ENCODE data around the gene TAOK1.

Gene TAOK1

DNA sequence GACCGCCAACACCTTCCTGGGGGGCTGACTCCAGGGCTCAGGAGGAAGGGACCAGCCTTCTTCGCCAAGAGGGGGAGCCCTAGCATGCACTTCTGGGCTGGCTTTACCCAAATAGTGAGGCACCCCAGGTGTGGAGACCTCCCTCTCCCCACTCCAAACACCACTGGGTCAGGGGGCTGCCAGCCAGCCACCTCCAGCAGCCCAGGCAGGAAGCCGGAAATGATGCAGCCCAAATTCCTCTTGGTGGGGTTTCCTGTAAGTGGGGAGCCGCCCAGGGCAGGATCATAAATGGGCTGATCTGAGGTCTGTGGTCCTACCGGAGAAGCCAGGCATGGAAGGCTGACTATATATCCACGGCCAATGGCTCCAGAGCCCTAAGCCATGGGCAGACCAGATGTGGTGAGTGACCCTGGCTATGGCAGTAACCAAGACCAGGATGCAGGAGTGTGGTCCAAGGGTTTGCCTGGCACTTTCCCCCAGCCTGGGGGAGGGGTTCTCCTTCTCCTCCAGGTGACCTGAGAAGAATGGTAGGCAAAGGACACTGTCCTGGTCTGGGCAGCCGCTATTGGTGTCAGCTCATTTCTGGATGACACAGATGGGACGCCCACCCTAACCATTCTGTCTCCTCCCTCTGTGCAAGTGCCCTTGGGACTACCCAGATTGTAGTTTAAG is 195.1 kb downstream of the TAOK1 start:
- in situ Hi-C loops (cut with HindIII; ENCODE audit: low pct_ligation_motif_present, low pct_unique_long_range_greater_than_20kb, low sequenced_read_pairs) = no loop called here
- no peak for DNase-seq

DNA sequence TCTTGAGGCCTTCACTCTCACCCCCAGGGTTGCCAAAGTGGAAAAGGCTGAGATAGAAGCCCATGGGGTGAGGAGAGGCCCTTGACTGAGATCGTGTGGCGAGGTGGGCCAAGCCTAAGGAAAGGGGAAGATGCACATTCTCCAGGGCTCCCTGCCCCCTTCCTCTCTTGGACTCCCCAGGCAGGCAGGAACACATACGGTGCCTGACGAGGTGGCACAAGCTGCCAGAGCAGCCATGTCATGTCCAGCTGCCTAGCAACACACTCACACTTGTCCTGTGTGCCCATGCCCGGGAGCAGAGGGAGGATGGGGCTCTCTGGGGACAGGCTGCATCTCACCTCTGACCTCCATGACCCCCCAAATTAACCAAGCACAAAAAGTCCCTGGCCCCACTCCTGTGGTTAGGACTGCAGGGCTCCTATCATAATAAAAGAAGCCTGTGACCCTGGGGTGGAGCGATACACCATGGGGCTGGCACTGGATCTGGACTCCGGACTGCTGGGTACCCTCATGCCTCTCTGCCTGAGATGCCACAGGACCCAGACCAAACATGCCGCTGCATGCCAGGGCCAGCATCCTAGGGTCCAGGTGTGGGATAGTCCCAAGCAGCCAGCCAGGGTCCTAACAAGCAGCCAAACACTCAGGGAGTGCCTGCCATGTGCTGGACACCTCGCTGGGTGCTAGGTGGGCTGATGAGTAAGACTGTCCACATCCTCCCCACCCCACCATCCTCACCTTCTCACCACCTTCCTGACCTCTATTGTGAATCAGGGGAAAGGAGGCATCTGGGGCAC is 196.7 kb downstream of the TAOK1 start:
- no peak for DNase-seq
- in situ Hi-C loops (cut with HindIII; ENCODE audit: low pct_ligation_motif_present, low pct_unique_long_range_greater_than_20kb, low sequenced_read_pairs) = no loop called here

DNA sequence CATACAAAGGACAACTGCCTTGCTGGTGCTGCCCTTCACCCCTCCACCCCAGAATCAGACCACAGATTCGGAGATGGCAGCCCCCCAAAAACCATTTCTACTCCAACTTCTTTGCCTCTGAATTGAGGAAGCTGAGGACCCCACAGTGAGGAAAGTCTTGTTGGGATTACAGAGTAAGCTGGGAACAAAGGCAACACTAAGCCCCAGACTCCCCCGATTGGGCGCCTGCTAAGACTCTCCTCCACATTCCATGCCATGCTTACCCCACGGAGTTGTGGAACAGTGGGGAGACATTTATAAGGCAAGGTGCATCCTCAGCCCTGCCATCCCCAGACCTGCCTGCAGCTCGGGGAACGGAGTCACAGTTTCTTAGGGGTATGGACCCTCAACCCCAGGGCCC is 197.4 kb downstream of the TAOK1 start:
- DNase-seq = no peak
- in situ Hi-C loops (cut with HindIII; ENCODE audit: low pct_ligation_motif_present, low pct_unique_long_range_greater_than_20kb, low sequenced_read_pairs) = no loop called here

DNA sequence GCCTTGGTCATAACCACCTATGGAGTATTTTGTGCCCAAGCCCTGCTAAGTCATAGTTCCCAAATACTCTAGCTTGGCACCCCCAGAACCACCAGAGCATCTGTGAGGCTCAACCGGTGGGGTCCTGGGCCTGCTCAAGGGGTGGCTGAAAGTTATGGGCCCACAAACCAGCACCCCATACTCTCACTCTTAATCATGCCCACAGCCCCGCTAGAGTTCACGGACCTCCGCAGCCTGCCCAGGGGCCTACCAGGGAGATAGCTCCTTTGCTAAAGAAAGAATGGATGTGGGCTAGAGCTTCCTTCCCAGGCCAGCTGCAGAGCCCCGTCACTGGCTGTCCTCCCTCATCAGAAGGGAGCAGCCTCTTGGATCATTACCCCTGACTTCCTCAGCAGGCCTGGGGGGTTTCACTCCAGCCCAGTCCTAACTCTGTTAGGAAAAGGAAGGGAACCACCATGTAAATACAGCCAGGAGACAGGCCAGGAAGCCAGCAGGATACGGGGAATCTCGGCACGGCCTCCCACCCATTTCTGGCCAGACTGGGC is 197.9 kb downstream of the TAOK1 start:
- DNase-seq = peak; percentile 22
- in situ Hi-C loops (cut with HindIII; ENCODE audit: low pct_ligation_motif_present, low pct_unique_long_range_greater_than_20kb, low sequenced_read_pairs) = no loop called here

DNA sequence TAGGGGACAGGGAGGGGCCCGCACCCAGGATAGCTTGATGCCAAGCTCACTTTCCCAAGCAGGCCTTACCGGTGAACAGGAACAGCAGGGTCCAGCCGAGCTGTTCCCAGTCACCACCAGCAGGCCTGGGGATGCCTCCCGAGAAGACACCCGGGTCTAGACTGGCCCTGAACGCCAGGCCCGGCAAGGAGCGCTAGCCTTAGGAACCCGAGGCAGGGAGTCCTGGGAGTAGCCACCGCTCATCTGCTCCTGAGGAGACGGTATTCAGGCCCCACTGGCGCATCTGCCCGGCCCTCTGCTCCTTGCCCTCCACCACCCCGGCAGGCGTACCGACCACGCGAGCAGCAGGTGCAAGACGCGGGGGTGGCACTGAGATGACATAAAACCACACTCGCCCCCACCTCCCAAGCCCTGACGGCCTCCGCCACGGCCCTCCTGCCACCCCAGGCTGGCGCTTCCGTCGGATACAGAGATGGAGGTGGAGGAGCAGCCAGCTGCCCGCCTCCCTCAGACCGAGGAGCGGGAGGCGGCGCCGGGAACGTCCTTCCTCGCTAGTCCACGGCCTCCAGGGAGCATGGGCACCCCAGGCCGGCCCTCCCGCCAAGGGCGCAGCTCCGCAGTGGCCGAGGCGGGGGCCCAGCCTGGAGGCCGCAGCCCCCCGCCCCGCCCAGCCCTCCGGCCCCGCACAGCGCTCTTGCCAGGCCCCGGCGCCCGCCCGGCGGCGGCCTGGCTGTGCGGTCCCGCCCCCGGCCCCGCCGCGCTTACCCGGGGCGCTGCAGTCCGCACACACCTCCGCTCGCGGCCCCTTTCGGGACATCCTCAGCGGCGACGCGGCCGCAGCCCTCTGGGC is 198.6 kb downstream of the TAOK1 start:
- DNase-seq = peak; percentile 51
- in situ Hi-C loops (cut with HindIII; ENCODE audit: low pct_ligation_motif_present, low pct_unique_long_range_greater_than_20kb, low sequenced_read_pairs) = no loop called here

DNA sequence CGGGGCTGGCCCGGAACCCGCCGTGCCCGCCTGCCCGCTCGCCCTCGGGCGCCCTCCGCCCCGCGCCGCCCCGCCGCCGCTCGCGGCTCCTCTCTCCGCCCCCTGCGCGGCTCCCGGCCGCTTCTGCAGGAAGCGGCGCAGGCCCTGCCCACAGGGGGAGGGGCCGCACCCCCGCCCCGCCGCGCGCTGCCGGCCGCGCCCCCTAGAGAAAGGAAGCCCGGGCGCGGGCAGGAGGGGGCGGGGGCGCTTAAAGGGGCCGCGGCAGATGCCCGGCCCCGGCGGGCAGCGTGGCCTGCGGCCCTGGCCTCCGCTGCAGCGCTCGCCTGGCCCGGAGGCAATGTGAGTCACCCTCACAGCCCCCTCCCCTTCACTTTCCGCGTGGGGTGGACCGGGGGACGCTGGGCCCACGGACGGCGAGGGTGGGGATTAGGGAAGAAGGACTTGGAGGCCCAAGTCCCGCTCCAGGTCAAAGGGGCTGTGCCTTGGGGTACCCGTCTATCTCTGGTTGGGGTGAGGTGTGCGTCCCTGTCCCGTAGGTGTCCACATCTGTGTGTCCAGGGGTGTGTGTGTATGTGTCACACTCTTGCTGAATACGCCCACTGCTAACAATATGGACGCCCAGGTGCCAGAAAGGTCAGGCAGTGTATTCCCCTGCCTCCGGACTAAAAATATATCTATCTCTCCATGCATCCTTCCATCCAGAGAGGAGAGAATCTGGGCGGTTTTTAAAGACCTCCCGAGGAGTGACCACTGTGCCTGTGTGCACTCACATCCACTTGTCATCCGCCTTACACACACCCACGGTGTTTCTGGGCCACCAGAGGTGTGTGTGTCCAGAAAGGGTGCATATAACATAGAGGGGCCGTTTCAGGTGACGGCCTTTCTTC is 199.6 kb downstream of the TAOK1 start, which contains the start of gene GIT1:
Gene GIT1, minus strand, starts transcription at position 125 of the 887 bp plus-strand sequence. CDS start 270 bp downstream, outside the sequence.
- DNase-seq = peak; percentile 92
- in situ Hi-C loops (cut with HindIII; ENCODE audit: low pct_ligation_motif_present, low pct_unique_long_range_greater_than_20kb, low sequenced_read_pairs) = no loop called here

DNA sequence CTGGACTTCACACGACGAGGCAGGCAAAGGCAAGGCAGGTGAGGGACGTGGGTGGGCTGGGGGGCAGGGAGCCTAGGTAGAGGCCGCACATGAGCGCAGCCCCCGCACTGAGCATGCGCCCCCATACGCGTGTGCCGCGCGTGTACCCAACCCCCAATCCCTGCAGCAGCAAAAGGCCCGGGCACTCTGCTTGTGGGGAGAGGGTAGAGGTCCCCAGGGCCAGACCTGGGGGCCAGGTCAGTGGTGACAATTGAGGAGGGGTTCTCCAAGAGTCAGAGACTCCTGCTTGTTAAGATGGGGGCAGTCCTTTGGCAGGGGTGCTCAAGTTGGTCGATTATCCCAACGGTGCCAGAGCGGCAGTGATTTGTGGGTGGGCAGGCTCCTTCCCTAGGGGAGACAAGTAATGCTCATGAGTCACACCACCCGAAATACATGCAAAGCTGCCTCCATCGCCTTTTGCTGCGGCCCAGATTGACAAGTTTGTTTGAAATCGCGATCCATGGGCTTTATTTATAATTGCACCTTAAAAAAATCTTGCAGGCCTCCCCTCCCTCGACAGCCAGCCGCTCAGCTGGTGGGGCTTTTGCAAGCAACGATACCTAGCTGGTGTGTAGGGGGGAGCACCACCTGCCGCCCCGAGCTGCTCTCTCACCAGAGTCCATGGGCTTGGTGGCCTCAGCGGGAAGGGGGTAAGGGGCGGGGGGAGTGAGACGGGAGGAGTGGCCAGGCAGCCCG is 200.4 kb downstream of the TAOK1 start:
- no peak for DNase-seq
- in situ Hi-C loops (cut with HindIII; ENCODE audit: low pct_ligation_motif_present, low pct_unique_long_range_greater_than_20kb, low sequenced_read_pairs) = no loop called here

DNA sequence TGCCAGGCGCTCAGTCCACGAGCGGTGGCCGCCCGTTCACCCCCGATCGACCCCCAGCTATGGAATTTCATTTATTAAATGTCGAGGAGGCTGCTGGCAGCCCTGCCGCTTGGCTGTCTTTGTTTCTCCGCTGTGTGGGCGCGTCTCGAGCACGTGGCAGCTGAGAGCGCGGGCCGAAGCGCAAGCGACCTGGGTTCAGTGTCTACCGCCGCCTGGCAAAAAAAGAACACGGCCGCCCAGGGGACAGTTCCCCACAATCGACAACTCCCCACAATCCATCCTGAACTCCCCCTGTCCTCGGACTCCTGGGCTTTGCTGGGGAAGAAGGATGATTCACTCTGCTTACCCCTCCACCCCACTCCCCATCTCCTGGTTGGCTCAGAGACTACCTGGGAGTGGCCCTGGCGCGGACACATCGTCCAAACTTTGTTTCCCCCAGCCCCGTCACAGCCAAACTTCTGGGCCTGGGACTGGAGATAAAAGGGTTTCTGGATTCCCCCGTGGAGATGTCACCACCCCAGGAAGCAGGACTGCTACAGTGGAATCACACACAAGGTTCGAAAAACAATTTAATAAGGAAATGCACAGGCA is 201.1 kb downstream of the TAOK1 start:
- peak; percentile 22 for DNase-seq
- in situ Hi-C loops (cut with HindIII; ENCODE audit: low pct_ligation_motif_present, low pct_unique_long_range_greater_than_20kb, low sequenced_read_pairs) = no loop called here

DNA sequence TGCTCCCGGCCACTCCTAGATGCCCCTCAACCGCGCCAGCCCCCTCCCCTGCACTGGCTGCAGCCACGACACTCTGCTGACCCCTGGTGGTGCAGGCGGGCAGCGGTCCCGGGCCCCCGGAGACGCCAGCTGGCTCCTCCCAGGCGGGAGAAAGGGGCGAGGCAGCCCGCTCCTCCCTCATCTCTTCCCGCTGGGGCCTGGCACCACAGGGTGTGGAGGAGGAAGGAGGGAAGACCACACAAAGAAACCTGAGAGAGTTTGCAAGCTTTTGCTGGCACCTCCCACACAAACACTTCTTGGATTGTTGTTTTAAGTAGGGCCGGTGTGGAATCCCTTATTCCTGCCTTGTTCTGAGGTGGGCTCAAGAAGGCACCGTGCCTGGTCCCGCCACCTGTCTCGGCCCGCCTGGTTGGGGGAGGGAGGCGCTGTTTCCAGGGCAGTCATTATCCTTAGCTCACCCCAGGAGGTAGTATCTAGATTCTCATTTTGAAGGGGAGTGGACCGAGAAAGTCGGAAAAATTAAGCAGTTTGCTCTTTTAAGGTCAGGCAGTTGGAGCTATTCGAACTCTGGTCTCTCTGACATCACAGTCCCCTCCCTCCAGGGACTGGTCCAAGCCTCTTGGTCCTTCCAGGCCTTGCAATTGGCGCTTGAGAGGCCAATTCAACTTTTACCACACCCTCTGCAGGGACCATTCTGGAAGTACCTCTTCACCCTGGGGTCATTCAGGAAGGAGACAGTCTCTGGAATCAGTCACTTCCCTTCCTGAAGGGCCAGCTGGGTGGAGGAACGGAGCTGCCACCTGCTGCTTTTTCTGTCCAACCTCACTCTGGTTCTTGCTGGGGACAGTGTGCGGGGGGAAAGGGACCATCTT is 201.8 kb downstream of the TAOK1 start:
- DNase-seq = peak; percentile 89
- in situ Hi-C loops (cut with HindIII; ENCODE audit: low pct_ligation_motif_present, low pct_unique_long_range_greater_than_20kb, low sequenced_read_pairs) = no loop called here

DNA sequence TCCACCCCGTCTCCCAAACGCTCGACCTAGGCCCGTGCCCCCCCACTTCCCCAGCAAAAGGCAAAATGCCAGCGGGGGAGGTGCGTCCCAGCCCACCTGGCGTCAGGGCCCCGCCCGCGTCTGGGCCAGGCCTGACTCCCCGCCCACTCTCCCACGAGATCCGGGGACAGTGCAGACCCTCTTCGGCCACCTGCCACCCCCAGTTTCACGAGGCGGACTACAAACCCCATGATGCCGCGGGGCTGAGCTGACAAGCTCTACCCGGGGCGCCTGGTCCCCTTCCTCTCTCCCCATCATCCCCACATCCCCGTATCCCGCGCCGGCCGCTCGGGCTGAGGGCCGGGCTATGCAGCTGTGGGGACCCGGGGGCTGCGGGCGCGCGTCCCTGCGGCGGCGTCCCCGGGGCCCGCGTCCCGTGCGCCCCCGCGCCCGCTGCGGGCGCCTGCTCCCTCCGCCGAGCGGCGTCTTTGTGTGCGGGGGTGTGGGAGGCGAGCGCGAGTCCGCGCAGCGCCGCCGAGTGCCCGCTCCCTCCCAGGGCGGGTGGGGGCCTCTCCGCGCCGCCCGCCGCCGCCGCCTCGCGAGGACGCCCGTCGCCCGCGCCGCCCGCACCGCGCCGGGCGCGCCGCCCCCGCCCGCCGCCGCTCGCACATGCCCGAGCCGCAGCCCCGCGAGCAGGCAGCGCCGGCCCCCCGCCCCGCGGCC is 202.8 kb downstream of the TAOK1 start, which contains the start of gene ANKRD13B:
Gene ANKRD13B, plus strand, starts transcription at position 283 of the 702 bp plus-strand sequence. CDS start 490 bp downstream, outside the sequence.
- in situ Hi-C loops (cut with HindIII; ENCODE audit: low pct_ligation_motif_present, low pct_unique_long_range_greater_than_20kb, low sequenced_read_pairs) = no loop called here
- peak; percentile 50 for DNase-seq

DNA sequence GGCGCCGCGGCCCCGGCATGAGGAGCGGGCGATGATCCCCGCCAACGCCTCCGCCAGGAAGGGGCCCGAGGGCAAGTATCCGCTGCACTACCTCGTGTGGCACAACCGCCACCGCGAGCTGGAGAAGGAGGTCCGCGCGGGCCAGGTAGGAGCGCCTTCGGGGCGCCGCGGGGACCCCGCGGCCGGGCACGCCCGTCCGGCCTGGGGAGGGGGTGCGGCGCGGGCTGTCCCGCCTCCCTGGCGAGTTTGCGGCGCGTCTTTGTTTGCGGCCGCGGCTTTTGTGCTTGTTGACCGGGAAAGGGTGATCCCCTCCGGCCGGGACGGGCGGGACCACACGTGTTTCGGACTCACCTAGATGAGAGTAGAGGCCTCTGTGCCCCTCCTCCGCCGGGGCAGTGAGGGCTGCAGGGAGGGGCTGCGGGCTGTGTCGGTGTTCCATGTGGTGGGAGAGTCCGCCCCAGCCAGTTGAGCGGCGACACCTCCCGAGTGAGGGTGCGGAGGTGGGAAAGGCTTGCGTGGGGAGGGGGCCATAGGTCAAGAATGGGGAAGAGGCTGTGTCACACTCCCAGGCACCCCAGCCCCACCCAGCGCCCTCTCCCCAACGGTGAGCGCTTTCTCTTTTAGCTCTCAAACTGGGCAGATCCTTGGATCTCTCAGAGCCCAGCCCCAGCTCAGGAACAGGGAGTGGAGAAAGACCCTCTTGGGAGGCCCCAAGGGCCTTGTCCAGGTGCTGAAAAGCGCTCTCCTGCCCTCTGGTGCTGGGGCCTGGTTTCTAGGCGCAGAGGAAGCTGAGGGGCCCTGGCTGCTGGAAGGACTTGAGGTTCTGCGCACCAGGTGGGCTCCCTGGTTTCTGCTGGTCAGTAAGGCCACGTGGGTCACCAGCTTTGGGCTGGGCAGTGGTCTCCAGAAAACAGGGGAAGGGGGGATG is 203.7 kb downstream of the TAOK1 start:
- in situ Hi-C loops (cut with HindIII; ENCODE audit: low pct_ligation_motif_present, low pct_unique_long_range_greater_than_20kb, low sequenced_read_pairs) = no loop called here
- DNase-seq = peak; percentile 62

DNA sequence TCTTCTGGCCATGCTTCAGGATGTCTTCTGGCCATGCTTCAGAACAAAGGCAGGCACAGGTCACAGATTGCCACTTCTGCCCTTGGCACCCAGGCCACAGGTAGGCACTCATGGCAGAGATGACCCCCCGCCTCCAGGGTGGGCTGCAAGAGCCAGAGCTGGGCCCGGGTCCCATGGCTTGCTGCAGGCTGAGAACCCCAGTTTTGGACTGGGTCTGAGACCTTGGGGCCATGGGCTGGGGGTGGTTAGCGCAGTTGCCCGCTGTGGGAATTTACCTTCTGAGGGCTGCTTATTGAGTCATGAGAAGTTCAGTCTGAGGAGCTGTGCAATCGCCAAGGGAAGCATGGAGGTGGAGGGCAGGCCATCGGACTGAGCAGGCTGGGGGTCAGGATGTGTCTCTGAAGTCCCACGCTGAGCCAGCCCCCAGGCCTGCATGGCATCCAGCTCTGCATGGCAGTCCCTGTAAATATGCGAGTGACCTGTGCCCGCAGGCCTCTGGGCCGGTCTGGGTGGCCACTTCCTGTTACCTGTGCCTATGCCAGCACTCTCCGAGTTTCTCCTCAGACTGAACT is 204.4 kb downstream of the TAOK1 start:
- in situ Hi-C loops (cut with HindIII; ENCODE audit: low pct_ligation_motif_present, low pct_unique_long_range_greater_than_20kb, low sequenced_read_pairs) = no loop called here
- no peak for DNase-seq

DNA sequence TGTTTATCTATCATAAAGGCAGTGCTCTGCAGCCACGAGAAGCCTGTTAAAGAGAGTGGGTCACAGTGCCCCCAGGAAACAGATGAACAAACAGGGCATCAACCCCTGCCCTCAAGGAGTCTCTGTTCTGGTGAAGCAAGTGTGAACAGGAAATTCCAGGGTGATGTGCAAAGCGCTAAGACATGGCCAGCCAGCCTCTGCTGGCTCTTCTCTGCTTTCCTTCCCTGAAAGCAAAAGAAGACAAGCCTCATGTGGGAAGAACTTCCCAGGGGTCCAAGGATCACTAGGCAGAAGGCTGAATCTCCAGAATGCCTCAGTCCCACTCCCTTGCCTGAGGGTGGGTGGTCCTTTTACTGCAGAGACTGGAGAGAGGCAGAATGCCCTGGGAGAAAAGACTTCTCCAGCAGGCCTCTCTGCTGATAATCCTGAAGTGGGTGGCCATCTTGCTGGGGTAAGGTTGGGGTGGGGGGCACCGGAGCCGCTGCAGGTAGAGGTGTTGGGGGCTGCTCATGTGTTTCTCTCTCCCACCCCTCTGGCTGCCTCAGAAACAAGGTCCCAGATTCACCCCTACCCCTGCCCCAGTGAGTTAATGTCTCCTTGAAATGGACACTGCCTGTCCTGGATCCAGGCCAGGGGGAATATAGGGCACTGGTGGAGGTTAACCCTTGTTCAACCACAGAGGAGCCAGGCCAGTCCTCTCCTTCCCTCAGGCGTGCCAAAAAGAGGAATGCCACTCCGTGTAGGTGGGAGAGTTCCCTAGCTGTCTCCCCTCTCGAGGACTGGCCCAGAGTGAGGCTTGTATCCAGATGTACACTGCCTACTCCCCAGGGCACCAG is 205.2 kb downstream of the TAOK1 start:
- in situ Hi-C loops (cut with HindIII; ENCODE audit: low pct_ligation_motif_present, low pct_unique_long_range_greater_than_20kb, low sequenced_read_pairs) = no loop called here
- DNase-seq = no peak

Measured in ACHN (cell line).